H1 (cell line): ENCODE measurements around the gene TXNL4B. TPM values are rescaled to one million over a fixed set of nuclear protein-coding genes. Genes with fewer than 3 reads are reported as not detected.

Experiments used
- CTCF ChIA-PET: fragments of 300-600 bp; sonication (Branson Sonifier 250); formaldehyde crosslinking; loops from one replicate; lab custom pipeline; 2021; ENCODE audit not compliant: partially characterized antibody; lab: Charles Lee
- POLR2A ChIA-PET: fragments of 300-600 bp; sonication (Branson Sonifier 250); formaldehyde crosslinking; loops from one replicate; lab custom pipeline; 2021; ENCODE audit warnings: inconsistent platforms; ENCODE audit not compliant: partially characterized antibody; lab: Charles Lee
- DNase-seq, 2 experiments: peaks; one replicate each; pipeline versions ENCODE4 v3.0.0 to v3.0.0-alpha.2; 2010 to 2022; ENCODE audit warnings: low spot score in 2 of 2, low read depth in 1 of 2, mixed read lengths in 1 of 2
- FAIRE-seq: peaks from 2 replicates; lab custom pipeline; 2011; peaks lifted over from hg19 to GRCh38; lab: Jason Lieb, UNC
- H2AFZ ChIP-seq: 2 replicates; pipeline ENCODE4 v1.8.1; 2012; ENCODE audit warnings: low read length, inconsistent platforms
- H2AK5ac ChIP-seq: 2 replicates; pipeline ENCODE4 v1.6.1; 2013; ENCODE audit warnings: low read depth, low read length
- H2BK120ac ChIP-seq: replicated peaks from 2 replicates; pipeline ENCODE3; 2013; ENCODE audit warnings: low read depth, low read length, inconsistent platforms
- H2BK12ac ChIP-seq: 2 replicates; pipeline ENCODE4 v1.6.1; 2013; ENCODE audit warnings: low read depth, low read length
- H2BK15ac ChIP-seq: 2 replicates; pipeline ENCODE4 v1.6.1; 2013; ENCODE audit warnings: low read length
- H2BK20ac ChIP-seq: 2 replicates; pipeline ENCODE4 v1.6.1; 2013; ENCODE audit warnings: low read length
- H2BK5ac ChIP-seq: 2 replicates; pipeline ENCODE4 v1.6.1; 2013; ENCODE audit warnings: low read depth, low read length
- H3K14ac ChIP-seq: 2 replicates; pipeline ENCODE4 v1.6.1; 2013; ENCODE audit warnings: inconsistent platforms; ENCODE audit not compliant: insufficient read length
- H3K18ac ChIP-seq: 2 replicates; pipeline ENCODE4 v1.6.1; 2013; ENCODE audit warnings: low read length; ENCODE audit errors: extremely low read depth
- H3K23ac ChIP-seq: 2 replicates; pipeline ENCODE4 v1.6.1; 2013; ENCODE audit warnings: inconsistent platforms; ENCODE audit not compliant: insufficient read length
- H3K23me2 ChIP-seq: 2 replicates; pipeline ENCODE4 v1.6.1; 2013; ENCODE audit warnings: low read depth, low read length
- H3K27ac ChIP-seq: 2 replicates; pipeline ENCODE4 v1.6.1; 2011; ENCODE audit warnings: low read depth, low read length, inconsistent platforms
- H3K27me3 ChIP-seq, 4 experiments: replicated peaks in 1 of 4; 1 replicate in 1 of 4; 2 replicates in 3 of 4; pipeline versions ENCODE4 v1.6.1 to v1.8.1; 2011 to 2013; ENCODE audit warnings: low read length in 3 of 4, mild to moderate bottlenecking in 3 of 4, inconsistent platforms in 2 of 4, mixed read lengths in 2 of 4, moderate library complexity in 1 of 4; ENCODE audit not compliant: control insufficient read depth in 3 of 4, insufficient read depth in 3 of 4; ENCODE audit errors: extremely low read depth in 1 of 4
- H3K36me3 ChIP-seq, 4 experiments: 2 replicates each; pipeline versions ENCODE4 v1.6.1 to v1.8.1; 2011 to 2013; ENCODE audit warnings: mild to moderate bottlenecking in 4 of 4, low read length in 3 of 4, moderate library complexity in 2 of 4, control low read depth in 1 of 4, inconsistent platforms in 1 of 4; ENCODE audit not compliant: insufficient read depth in 4 of 4, control insufficient read depth in 2 of 4
- H3K4ac ChIP-seq: replicated peaks from 2 replicates; pipeline ENCODE3; 2013; ENCODE audit warnings: low read length, low read depth, mixed read lengths, inconsistent platforms; ENCODE audit not compliant: insufficient read length
- H3K4me1 ChIP-seq, 4 experiments: replicated peaks in 1 of 4; 1 replicate in 1 of 4; 2 replicates in 3 of 4; pipeline versions ENCODE4 v1.6.1 to v1.8.1; 2011 to 2013; ENCODE audit warnings: low read length in 3 of 4, inconsistent platforms in 2 of 4, mixed read lengths in 1 of 4; ENCODE audit not compliant: insufficient read depth in 4 of 4, control insufficient read depth in 3 of 4
- H3K4me2 ChIP-seq, 2 experiments: 2 replicates each; pipeline versions ENCODE4 v1.6.1 to v1.8.1; 2011 to 2013; ENCODE audit warnings: low read depth in 2 of 2, low read length in 2 of 2, control low read depth in 1 of 2, inconsistent platforms in 1 of 2, mild to moderate bottlenecking in 1 of 2; ENCODE audit not compliant: insufficient read depth in 1 of 2
- H3K4me3 ChIP-seq, 4 experiments: fragments of 200-600, 300-600 bp in 1 of 4; sonication (generic), shearing (Covaris generic), sonication (Bioruptor Twin) in 1 of 4; 2 replicates each; pipeline versions ENCODE4 v1.5.1 to v1.8.1; 2011 to 2016; ENCODE audit warnings: low read length in 4 of 4, low read depth in 3 of 4, control low read depth in 2 of 4, inconsistent platforms in 2 of 4, mild to moderate bottlenecking in 2 of 4, mixed read lengths in 1 of 4, moderate library complexity in 1 of 4; ENCODE audit not compliant: insufficient read depth in 2 of 4; ENCODE audit errors: extremely low read depth in 1 of 4
- H3K56ac ChIP-seq: replicated peaks from 2 replicates; pipeline ENCODE3; 2013; ENCODE audit warnings: low read depth, mild to moderate bottlenecking, mixed read lengths, low read length, inconsistent platforms; ENCODE audit not compliant: insufficient read length
- H3K79me1 ChIP-seq: 2 replicates; pipeline ENCODE4 v1.6.1; 2013; ENCODE audit warnings: low read depth, low read length, control low read depth
- H3K79me2 ChIP-seq, 2 experiments: 2 replicates each; pipeline versions ENCODE4 v1.6.1 to v1.8.1; 2012 to 2013; ENCODE audit warnings: low read length in 2 of 2, mild to moderate bottlenecking in 2 of 2, inconsistent platforms in 1 of 2; ENCODE audit not compliant: insufficient read depth in 2 of 2, control insufficient read depth in 1 of 2
- H3K9ac ChIP-seq, 4 experiments: replicated peaks in 1 of 4; 1 replicate in 1 of 4; 2 replicates in 3 of 4; pipeline versions ENCODE4 v1.6.1 to v1.8.1; 2011 to 2013; ENCODE audit warnings: low read depth in 3 of 4, low read length in 3 of 4, control low read depth in 2 of 4, mild to moderate bottlenecking in 2 of 4, moderate library complexity in 2 of 4, inconsistent platforms in 1 of 4; ENCODE audit errors: extremely low read depth in 1 of 4
- H3K9me3 ChIP-seq, 2 experiments: 2 replicates each; pipeline versions ENCODE4 v1.6.1 to v1.8.1; 2012 to 2013; ENCODE audit warnings: mild to moderate bottlenecking in 2 of 2, moderate library complexity in 2 of 2, control low read depth in 1 of 2, inconsistent platforms in 1 of 2, low read depth in 1 of 2, low read length in 1 of 2, mixed read lengths in 1 of 2; ENCODE audit not compliant: insufficient read depth in 2 of 2
- H4K20me1 ChIP-seq, 2 experiments: replicated peaks in 1 of 2; 2 replicates each; pipeline versions ENCODE3 to v1.8.1; 2011 to 2013; ENCODE audit warnings: inconsistent platforms in 2 of 2, low read length in 2 of 2, mild to moderate bottlenecking in 1 of 2; ENCODE audit not compliant: insufficient read depth in 2 of 2, control insufficient read depth in 1 of 2
- H4K5ac ChIP-seq: 2 replicates; pipeline ENCODE4 v1.6.1; 2013; ENCODE audit warnings: low read length, low read depth, mixed read lengths, inconsistent platforms; ENCODE audit not compliant: insufficient read length
- H4K8ac ChIP-seq: 2 replicates; pipeline ENCODE4 v1.8.0; 2013; ENCODE audit warnings: mild to moderate bottlenecking, moderate library complexity, low read length, inconsistent platforms; ENCODE audit not compliant: insufficient read depth; ENCODE audit errors: extremely low read depth
- H4K91ac ChIP-seq: replicated peaks from 2 replicates; pipeline ENCODE3; 2013; ENCODE audit warnings: low read length, mixed read lengths, inconsistent platforms; ENCODE audit not compliant: insufficient read length
- BRCA1 ChIP-seq: IDR thresholded peaks from 2 replicates; pipeline ENCODE4 v1.6.1; 2012; ENCODE audit warnings: low read depth, low read length, improper control_type of control experiment
- EZH2 ChIP-seq: fragments of 200-600 bp; sonication (generic); IDR thresholded peaks from 2 replicates; pipeline ENCODE4 v1.7.1; 2012; ENCODE audit warnings: low read depth, mild to moderate bottlenecking, moderate library complexity, low read length, inconsistent platforms; ENCODE audit not compliant: severe bottlenecking
- JUN ChIP-seq: IDR thresholded peaks from 2 replicates; pipeline ENCODE4 v1.6.1; 2011; ENCODE audit warnings: low read depth, mild to moderate bottlenecking, improper control_type of control experiment, low read length
- KDM4A ChIP-seq: IDR thresholded peaks from one replicate; pipeline ENCODE4 v1.7.1; 2012; ENCODE audit warnings: low read depth, mild to moderate bottlenecking, moderate library complexity, low read length, inconsistent platforms; ENCODE audit not compliant: severe bottlenecking
- SUZ12 ChIP-seq: fragments of 200-600 bp; sonication (generic); IDR thresholded peaks from 2 replicates; pipeline ENCODE4 v1.6.1; 2012; ENCODE audit warnings: mild to moderate bottlenecking, inconsistent platforms, low read length, moderate library complexity, mixed read lengths
- TAF1 ChIP-seq: IDR thresholded peaks from 2 replicates; pipeline ENCODE4 v1.6.1; 2011; ENCODE audit warnings: mild to moderate bottlenecking, low read depth, low read length
- WGBS, 2 experiments: shearing (Covaris generic) in 1 of 2; methylation state at CpG; one replicate each; pipeline versions ENCODE4 v1.1.6 to v1.1.7; 2013 to 2015; ENCODE audit warnings: low lambda C conversion rate in 2 of 2, mixed read lengths in 2 of 2, inconsistent platforms in 1 of 2, low coverage in 1 of 2, missing lambda C conversion rate in 1 of 2; ENCODE audit not compliant: insufficient replicate concordance in 2 of 2, insufficient coverage in 1 of 2, insufficient read length in 1 of 2; ENCODE audit errors: extremely low coverage in 1 of 2, missing lambda C conversion rate in 1 of 2; 5-methylcytosine and 5-hydroxymethylcytosine counted together
- polyA plus RNA-seq, 7 experiments: library from polyadenylated mRNA; depleted of rRNA in 3 of 7; stranded (reverse) in 5 of 7; unstranded in 2 of 7; fragments of >200 nt in 5 of 7; fragments of 200-250 nt in 2 of 7; gene quantifications; 1 replicate in 5 of 7; 2 replicates in 1 of 7; 4 replicates in 1 of 7; pipeline versions ENCODE4 v1.2.1 to v1.2.3, GENCODE V29; 2011 to 2013; ENCODE audit warnings: missing spikeins in 2 of 7, mixed read lengths in 2 of 7
- total RNA-seq: library from RNA; stranded (reverse); fragmentation: NEBNext Ultra II Directional; extraction: Animal tissue kit (Norgen Biotek cat#: 25700); gene quantifications from 2 replicates; pipeline ENCODE4 v1.2.1, GENCODE V29; 2021

Gene TXNL4B
- total and polyA plus RNA-seq, 2 of the 8 experiments (the other 6 are each of a cell fraction or from before 2014, with no cell fraction given): 6.7 to 10.6 TPM

- Histone ChIP-seq H3K18ac (no peak overlapping the region), H2BK120ac (no peak overlapping the region), H3K27ac (no peak overlapping the region), H3K9me3 (no peaks in the 10 kb centered on the region), H3K36me3 (peaks cover 20 to 41% (median 36%) of the 10 kb centered on the region in 4 experiments), H4K8ac (no peak overlapping the region), H2BK20ac (no peak overlapping the region), H3K23me2 (no peaks in the 10 kb centered on the region), H3K14ac (no peak overlapping the region), H3K79me1 (no peaks in the 10 kb centered on the region), H2AFZ (no peak overlapping the region), H3K4me1 (no peaks in the 10 kb centered on the region), H3K27me3 (no peaks in the 10 kb centered on the region), H2BK12ac (no peak overlapping the region), H3K23ac (no peak overlapping the region), H2BK15ac (no peak overlapping the region), H3K4me3 (no peak overlapping the region), H4K91ac (no peak overlapping the region), H3K56ac (no peak overlapping the region), H3K9ac (no peak overlapping the region), H4K5ac (no peak overlapping the region), H3K4me2 (no peak overlapping the region), H2BK5ac (no peak overlapping the region), H3K79me2 (no peaks in the 10 kb centered on the region), H3K4ac (no peak overlapping the region), H2AK5ac (no peak overlapping the region), H4K20me1 (no peaks in the 10 kb centered on the region)
- TF ChIP-seq KDM4A: no peak
- TF ChIP-seq SUZ12: no peak
- TF ChIP-seq TAF1: no peak
- TF ChIP-seq EZH2: no peak
- no peak for TF ChIP-seq JUN
- TF ChIP-seq BRCA1: no peak
- 94% methylated on average over 7 of the region's 7 CpGs; no CpG with 5 or more reads in 1 of the 2 experiments for WGBS, 2 experiments
- FAIRE-seq: no peak
- CTCF ChIA-PET: interaction anchor here (1.3 kb wide), 1 partner anchor 19 kb away, joined by 4 read pairs; no protein-coding TSS in a partner anchor
- DNase-seq: no peak
- POLR2A ChIA-PET: interaction anchor here (2.7 kb wide), 1 partner anchor 14 kb away, joined by 8 read pairs; no protein-coding TSS in a partner anchor
Observed at GRCh38 chr16:72112906-72113615, 19.6 kb upstream of the TXNL4B start.
